ENCODE results near the gene SUGCT. TPM values are rescaled to one million over a fixed set of nuclear protein-coding genes. Genes with fewer than 3 reads are reported as not detected.

Gene SUGCT
- total RNA-seq, 1 experiment from 2014 or later, result 4.6 TPM

GRCh38 chr7:40093631-40094350 lies 41.0 kb upstream of the SUGCT start:
- no peak for ATAC-seq
- POLR2A ChIA-PET, result no interaction called here
- no peaks in the 10 kb centered on the region for H3K9me3 Mint-ChIP-seq
- no peak overlapping the region for H3K27ac Mint-ChIP-seq
- TF ChIP-seq IRF2 (CRISPR knock-in tag; IDR thresholded peaks at IDR 0.05; ENCODE audit: borderline replicate concordance, low read depth) (no peak), JUN (CRISPR knock-in tag; IDR thresholded peaks at IDR 0.05) (no peak), JAZF1 (CRISPR knock-in tag; IDR thresholded peaks at IDR 0.05) (no peak)
- DNase-seq (ENCODE audit: low spot score), result no peak
- H3K4me1 Mint-ChIP-seq, result peaks cover 24% of the 10 kb centered on the region
- H3K4me3 Mint-ChIP-seq, result no peak overlapping the region
- H3K27me3 Mint-ChIP-seq (ENCODE audit: low read depth), result no peaks in the 10 kb centered on the region
- CTCF ChIA-PET, result interaction anchor here (0.7 to 1.2 kb wide), 2 partner anchors 41 to 246 kb away, joined by 3 read pairs; partner anchors contain the start of gene SUGCT
- peaks cover 37% of the 10 kb centered on the region for H3K36me3 Mint-ChIP-seq

- no peaks in the 10 kb centered on the region for H3K27me3 Mint-ChIP-seq (ENCODE audit: low read depth)
- DNase-seq (ENCODE audit: low spot score), result no peak
- no peak overlapping the region for H3K27ac Mint-ChIP-seq
- H3K4me1 Mint-ChIP-seq, result peaks cover 24% of the 10 kb centered on the region
- TF ChIP-seq ZNF425 (CRISPR knock-in tag; conservative IDR thresholded peaks at IDR 0.05) (no peak), GRHL2 (CRISPR knock-in tag; IDR thresholded peaks at IDR 0.05; ENCODE audit: insufficient replicate concordance, severe bottlenecking) (no peak), ZNF232 (CRISPR knock-in tag; IDR thresholded peaks at IDR 0.05) (no peak), OVOL2 (CRISPR knock-in tag; IDR thresholded peaks at IDR 0.05; ENCODE audit: borderline replicate concordance) (no peak), FOXJ3 (CRISPR knock-in tag; IDR thresholded peaks at IDR 0.05; ENCODE audit: borderline replicate concordance) (no peak), NFE2L1 (CRISPR knock-in tag; IDR thresholded peaks at IDR 0.05) (no peak), ZNF263 (CRISPR knock-in tag; IDR thresholded peaks at IDR 0.05; ENCODE audit: low read depth) (no peak)
- CTCF ChIA-PET, result no interaction called here
- no peak for ATAC-seq
- H3K9me3 Mint-ChIP-seq, result no peaks in the 10 kb centered on the region
- peaks cover 26% of the 10 kb centered on the region for H3K36me3 Mint-ChIP-seq
- no peak overlapping the region for H3K4me3 Mint-ChIP-seq
- POLR2A ChIA-PET, result no interaction called here
These were observed 39.6 kb upstream of the SUGCT start for GRCh38 chr7:40095230-40095629.

- peak; percentile 73 for ATAC-seq
- no peaks in the 10 kb centered on the region for H3K9me3 Mint-ChIP-seq
- H3K36me3 Mint-ChIP-seq, result peaks cover 26% of the 10 kb centered on the region
- H3K4me3 Mint-ChIP-seq, result no peak overlapping the region
- DNase-seq (ENCODE audit: low spot score), result no peak
- ChIA-PET POLR2A (no interaction called here), CTCF (no interaction called here)
- peaks cover 24% of the 10 kb centered on the region for H3K4me1 Mint-ChIP-seq
- no peaks in the 10 kb centered on the region for H3K27me3 Mint-ChIP-seq (ENCODE audit: low read depth)
- 0 out of 2 replicates have a peak overlapping the region, but pooled peaks have one; percentile 42 for H3K27ac Mint-ChIP-seq
- TF ChIP-seq ATF6 (CRISPR knock-in tag; IDR thresholded peaks at IDR 0.05) (no peak), HMGXB4 (CRISPR knock-in tag; IDR thresholded peaks at IDR 0.05) (no peak), NR3C1 (CRISPR knock-in tag; conservative IDR thresholded peaks at IDR 0.05; ENCODE audit: low read depth) (no peak), SMAD3 (CRISPR knock-in tag; IDR thresholded peaks at IDR 0.05; ENCODE audit: borderline replicate concordance) (no peak), TCF7 (CRISPR knock-in tag; IDR thresholded peaks at IDR 0.05; ENCODE audit: low read depth) (no peak), ZNF532 (CRISPR knock-in tag; IDR thresholded peaks at IDR 0.05; ENCODE audit: borderline replicate concordance) (no peak), MYBL2 (CRISPR knock-in tag; IDR thresholded peaks at IDR 0.05) (no peak), NFYB (CRISPR knock-in tag; conservative IDR thresholded peaks at IDR 0.05; ENCODE audit: low read depth) (no peak), E2F1 (CRISPR knock-in tag; IDR thresholded peaks at IDR 0.05) (no peak)
These were observed 39.0 kb upstream of the SUGCT start for GRCh38 chr7:40095695-40096327.
